ENCODE results near the gene SLC14A1. TPM values are rescaled to one million over a fixed set of nuclear protein-coding genes. Genes with fewer than 3 reads are reported as not detected.
"Not testable (repeated sequence)": the region's sequence is repeated elsewhere in the genome, so short reads cannot be mapped to it uniquely, and the experiment has no call there.

SLC14A1 gene
- total RNA-seq, 1 donor from 2014 or later: 11.9 TPM

DNA sequence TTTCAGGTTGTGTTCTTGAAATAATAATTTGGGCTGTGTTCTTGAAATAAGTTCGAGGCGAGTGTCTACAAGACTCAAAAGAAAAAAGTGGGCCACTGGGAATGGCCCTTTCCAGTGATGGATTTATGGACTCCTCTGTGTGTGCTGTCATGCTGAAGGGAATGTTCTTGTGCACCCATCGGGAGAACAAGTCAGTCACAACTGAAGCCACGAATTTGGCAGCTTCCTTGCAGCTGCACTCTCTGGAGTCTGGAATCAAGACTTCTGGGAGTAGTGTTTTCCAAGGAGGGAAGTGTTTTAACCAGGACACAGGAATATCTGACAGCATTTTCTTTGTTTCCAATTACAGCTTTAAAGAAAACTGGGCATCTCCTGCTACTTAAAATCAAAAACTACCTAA is 620 bp downstream of the SLC14A1 start:
- DNase-seq: no peak

DNA sequence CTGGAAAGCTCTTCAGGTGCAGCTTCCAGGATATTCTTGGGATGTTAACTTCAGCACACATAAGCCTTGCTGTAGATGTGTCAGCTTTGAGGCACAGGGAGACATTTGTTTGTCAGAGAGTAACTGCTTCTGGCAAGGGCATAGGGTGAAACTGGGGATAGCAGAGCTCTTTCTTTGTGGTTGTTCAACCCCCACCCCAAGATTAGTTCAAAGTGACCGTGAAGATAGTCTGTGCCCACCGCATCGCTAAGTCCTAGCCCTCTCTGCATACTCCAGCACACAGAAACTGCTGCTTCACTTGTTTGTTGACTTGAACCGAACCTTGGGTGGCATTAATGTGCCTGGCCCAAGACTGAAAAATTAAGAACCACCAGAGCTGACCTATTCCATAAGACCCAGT is 1.4 kb downstream of the SLC14A1 start:
- no peak for DNase-seq

DNA sequence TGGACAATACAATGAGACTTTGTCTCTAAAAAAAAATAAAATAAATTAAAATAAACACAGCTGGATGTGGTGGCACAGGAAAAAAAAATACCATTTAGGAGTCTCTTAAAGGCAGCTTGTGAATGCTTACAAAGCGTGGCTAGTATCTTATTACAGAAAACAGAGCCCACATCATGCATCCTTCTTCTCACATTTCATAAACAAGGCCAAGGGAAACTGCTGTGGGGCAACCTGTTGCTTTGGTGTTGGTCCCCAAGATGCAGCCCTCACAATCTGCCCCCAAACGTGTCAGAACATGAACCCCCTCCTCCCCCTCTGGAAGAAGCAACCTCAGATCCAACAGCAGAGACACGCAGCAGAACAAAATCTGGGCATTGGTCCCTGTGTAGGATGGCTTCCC is 2.6 kb downstream of the SLC14A1 start:
- no peak for DNase-seq

GRCh38 chr18:45727068-45727467 is 3.1 kb downstream of the SLC14A1 start:
- DNase-seq: no peak

- no peak for DNase-seq
Measured at GRCh38 chr18:45728336-45729010, 4.5 kb downstream of the SLC14A1 start.

GRCh38 chr18:45730832-45731575 is 7.0 kb downstream of the SLC14A1 start:
- DNase-seq: no peak

DNA sequence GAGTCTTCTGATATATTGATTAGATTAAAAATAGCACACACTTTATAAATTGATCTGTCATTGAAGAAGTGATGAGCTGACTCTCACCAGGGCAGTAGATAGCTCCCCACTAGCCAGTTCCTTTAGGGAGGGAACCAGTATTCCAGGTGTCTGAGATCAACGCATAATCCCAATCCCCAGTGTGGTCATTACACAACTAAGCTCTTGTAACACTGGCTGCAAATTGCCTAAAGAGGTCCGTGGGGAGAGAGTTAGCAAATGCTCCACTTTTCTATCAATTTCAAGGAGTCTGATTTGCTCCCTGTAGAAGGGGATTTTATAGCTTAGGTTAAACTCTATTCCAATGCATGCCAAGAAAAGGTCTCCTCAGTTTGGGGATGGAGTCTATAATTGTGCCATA is 7.7 kb downstream of the SLC14A1 start:
- DNase-seq: no peak

DNA sequence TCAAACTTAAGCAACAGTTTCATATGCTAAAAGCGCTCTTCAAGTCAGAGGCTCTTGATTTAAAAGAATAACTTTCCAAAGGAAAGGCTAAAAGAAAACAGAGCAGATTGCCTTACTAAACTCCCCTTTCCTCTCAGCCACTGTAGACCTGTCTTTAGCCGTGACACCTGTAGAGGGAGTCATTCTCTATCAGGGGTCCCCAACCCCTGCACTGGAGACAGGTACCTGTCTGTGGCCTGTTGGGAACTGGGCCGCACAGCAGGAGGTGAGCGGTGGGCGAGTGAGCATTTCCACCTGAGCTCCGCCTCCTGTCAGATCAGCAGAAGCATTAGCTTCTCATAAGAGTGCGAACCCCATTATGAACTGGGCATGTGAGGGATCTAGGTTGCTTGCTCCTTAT is 9.6 kb downstream of the SLC14A1 start:
- DNase-seq: no peak

DNA sequence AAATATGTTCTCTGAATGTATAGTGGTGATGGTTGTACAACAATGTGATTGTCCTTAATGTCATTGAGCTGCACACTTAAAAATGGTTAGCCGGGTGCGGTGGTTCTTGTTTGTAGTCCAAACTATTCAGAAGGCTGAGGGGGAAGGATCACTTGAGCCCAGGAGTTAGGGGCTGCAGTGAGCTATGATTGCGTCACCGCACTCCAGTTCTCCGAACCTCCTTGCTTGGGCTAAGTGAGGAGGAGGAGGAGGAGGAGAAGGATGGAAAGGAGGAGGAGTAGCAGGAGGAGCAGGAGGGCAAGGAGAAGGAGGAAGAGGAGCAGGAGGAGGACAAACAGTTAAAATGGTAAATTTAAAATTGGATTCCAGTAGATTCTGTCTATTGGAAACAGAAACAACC is 10.5 kb downstream of the SLC14A1 start:
- DNase-seq: no peak

- no peak for DNase-seq
Measured at GRCh38 chr18:45734944-45735343, 11.0 kb downstream of the SLC14A1 start.

- no peak for DNase-seq
Measured at GRCh38 chr18:45738660-45739059, 14.7 kb downstream of the SLC14A1 start.

- DNase-seq: no peak
Measured at GRCh38 chr18:45739268-45739667, 15.3 kb downstream of the SLC14A1 start.

GRCh38 chr18:45739848-45740247 is 15.9 kb downstream of the SLC14A1 start:
- no peak for DNase-seq

DNA sequence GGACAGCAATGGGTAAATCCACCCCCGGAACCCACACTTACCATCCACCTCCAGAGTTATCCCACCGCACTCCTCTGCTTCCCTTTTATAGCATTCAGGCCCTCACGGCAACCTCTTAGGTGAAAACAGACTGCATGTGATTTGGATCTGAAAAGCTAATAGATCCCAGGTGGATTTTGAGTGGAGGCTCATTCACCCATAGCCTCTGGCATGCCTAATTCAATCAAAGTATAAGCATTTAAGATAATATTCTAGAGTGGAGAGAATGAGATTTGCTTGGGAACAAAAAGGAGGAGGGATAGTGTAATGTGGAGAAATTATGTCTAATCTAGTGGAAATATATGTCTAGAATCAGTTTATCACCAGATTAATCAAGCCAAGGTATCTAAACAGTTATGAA is 17.1 kb downstream of the SLC14A1 start:
- DNase-seq: no peak

DNA sequence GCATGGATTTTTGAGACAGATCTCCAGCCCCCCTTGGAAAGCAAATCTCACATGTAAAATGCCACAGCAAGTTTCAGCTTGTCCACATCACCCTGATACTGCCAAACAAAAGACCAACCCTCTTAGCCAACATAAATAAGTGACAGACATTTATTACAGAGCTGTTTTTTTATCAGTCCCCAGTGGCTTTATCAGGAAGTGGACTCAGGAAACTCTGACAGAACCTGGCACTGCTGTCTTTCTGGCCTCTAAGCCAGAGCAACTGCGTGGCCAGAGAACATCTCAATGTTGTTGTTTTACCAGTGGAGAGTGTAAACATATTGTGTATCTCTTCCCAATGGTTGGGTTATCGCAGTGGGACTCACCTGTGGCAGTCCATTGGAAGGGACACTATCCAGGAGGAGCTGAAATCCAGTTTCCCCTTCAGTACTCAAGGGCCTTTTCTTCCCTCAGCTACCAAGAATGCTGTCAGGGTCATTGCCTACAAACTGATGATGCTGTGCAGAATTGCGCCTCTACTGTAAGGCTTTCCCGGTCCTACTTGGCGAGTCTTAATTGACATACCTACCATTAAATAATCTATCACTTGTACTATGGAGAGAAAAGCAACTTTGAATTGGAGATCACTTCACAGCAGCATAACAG is 22.0 kb downstream of the SLC14A1 start:
- DNase-seq: no peak

- no peak for DNase-seq
Measured at GRCh38 chr18:45748501-45748900, 24.5 kb downstream of the SLC14A1 start.

DNA sequence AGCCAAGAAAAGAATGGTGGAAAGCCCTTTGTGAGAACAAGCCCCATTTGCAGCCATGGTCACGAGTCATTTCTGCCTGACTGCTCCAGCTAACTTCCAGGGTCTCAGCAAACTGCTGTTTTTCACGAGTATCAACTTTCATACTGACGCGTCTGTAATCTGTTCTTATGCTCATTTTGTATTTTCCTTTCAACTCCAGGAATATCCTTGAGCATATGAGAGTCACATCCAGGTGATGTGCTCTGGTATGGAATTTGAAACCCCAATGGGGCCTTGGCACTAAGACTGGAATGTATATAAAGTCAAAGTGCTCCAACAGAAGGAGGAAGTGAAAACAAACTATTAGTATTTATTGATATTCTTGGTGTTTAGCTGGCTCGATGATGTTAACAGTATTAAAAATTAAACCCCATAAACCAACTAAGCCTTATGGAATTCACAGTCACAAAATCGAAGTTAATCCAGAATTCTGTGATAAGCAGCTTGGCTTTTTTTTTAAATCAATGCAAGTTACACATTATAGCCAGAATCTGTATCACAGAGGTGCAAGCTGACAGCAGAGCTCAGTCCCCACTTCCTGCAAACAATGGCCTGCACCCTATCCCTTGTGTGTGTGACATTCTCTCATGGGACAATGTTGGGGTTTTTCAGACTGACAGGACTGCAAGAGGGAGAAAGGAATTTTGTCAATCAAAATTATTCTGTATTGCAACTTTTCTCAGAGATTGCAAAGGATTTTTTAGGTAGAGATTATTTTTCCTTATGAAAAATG is 26.1 kb downstream of the SLC14A1 start:
- no peak for DNase-seq

DNA sequence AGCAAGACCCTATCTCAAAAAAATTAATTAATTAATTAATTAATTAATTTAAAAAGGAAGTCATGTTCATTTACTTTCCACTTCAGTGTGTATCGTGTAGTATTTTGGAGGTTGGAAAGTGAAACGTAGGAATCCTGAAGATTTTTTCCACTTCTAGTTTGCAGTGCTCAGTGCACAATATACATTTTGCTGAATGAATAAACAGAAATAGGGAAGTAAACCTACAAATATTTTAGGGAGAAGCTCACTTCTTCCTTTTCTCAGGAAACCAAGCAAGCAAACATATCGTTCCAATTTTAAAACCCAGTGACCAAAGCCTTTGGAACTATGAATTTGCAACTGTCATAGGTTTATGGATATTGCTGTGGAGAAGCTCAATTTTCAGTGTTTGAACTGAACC is 27.8 kb downstream of the SLC14A1 start:
- DNase-seq: no peak

GRCh38 chr18:45752681-45753080 is 28.7 kb downstream of the SLC14A1 start:
- DNase-seq: no peak

GRCh38 chr18:45753286-45753685 is 29.3 kb downstream of the SLC14A1 start:
- no peak for DNase-seq

DNA sequence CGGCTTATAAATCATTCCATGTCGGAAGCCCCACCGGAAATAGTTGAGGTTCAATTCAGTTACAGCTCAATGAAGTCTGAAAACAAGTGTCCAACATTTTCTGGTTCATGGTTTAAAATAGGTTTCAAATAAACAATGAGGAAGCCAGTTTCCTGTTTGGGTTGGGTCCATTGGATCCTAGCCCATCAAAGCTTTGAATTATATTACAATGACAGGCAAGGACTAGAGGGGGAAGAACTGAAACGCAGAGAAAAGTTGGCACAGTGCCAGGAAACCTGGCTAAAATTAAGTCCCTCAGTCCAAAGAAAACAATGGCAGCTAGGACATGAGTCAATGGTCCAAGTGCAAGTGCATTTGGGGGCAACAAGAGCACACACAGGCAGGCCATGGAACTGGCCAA is 32.0 kb downstream of the SLC14A1 start:
- DNase-seq: peak; percentile 38

GRCh38 chr18:45757005-45757404 is 33.0 kb downstream of the SLC14A1 start:
- DNase-seq: no peak

GRCh38 chr18:45757644-45758043 is 33.7 kb downstream of the SLC14A1 start:
- DNase-seq: not testable (repeated sequence)

Data from skin of body (tissue), 2 donors.